Stimulated activated CD4-positive, alpha-beta T cell treated with anti-CD3 and anti-CD28 coated beads, Interleukin-15, amount 100 ng/mL, for 24 hours (primary cell): ENCODE measurements around the gene AIDA.

Source experiments
- DNase-seq: peaks from one replicate; pipeline ENCODE4 v3.0.0-alpha.2; 2020

AIDA gene

DNA sequence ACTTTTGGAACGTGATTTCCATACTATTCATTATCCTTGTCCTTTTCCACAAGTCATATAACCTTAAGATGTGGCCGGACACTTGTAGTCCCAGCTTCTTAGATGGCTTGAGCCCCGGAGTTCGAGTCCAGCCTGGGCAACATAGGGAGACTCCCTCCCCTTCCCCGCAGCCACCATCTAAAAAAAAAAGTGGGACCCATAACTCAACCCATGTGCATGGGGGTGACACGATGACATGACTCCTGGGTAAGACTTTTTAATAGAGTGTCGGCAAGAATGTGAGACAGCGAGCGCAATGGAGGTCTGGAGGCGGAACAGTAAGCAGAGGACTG, 68.7 kb downstream of the AIDA start:
- no peak for DNase-seq

DNA sequence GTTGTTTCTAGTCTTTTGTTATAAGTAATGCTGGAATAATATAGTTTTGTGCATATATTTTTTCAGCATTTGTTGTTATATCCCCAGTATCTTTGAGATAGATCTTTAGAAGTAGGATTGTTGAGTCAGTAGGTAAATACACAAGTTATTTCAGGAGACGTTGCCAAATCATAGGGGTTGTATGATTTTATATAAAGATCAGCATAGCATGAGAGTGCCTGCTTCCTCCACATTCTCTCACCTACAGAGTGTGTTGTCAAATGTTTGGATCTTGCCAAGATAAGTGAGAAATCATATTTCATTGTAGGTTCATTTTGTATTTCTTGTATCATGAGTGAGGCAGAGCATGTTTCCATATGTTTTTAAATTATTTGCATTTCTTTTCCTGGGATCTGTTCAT, 69.8 kb downstream of the AIDA start:
- no peak for DNase-seq

GRCh38 chr1:222641269-222641948, 70.9 kb downstream of the AIDA start:
- DNase-seq: no peak

DNA sequence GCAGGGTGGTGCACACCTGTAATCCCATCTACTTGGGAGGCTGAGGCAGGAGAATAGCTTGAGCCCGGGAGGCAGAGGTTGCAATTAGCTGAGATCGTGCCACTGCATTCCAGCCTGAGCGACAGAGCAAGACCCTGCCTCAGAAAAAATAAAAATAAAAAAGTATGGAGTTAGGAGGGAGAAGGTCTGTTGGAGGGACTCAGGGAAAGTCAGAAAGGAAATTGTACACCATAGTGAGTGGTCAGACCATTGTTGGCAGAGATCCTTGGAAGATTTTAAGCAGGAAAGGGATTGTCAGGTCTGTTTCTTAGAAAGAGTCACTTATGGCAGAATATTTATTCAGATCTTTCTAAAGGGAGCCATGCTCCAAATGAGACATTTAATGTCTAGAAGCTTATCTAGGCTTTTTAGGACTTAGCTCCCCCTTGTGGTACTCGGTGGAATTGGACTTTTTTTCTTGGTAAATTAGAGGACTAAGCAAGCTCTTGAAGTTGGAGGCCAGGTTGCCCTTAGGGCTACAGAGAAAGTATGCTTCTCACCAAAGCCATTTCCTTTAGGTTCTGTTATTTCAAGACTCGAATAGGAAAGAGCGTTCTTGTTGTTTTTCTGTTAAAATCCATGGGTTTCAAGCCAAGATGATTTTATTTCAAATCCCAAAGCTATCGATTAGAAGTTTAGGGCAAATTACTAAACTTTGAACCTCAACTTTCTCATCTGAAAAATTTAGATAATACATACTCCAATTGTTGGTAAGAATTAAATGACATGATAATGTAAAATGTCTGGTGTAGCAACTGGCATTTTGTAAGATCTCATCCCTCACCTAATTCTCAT, 77.9 kb downstream of the AIDA start:
- DNase-seq: peak; percentile 70

GRCh38 chr1:222632749-222633148, 79.5 kb downstream of the AIDA start:
- DNase-seq: no peak

DNA sequence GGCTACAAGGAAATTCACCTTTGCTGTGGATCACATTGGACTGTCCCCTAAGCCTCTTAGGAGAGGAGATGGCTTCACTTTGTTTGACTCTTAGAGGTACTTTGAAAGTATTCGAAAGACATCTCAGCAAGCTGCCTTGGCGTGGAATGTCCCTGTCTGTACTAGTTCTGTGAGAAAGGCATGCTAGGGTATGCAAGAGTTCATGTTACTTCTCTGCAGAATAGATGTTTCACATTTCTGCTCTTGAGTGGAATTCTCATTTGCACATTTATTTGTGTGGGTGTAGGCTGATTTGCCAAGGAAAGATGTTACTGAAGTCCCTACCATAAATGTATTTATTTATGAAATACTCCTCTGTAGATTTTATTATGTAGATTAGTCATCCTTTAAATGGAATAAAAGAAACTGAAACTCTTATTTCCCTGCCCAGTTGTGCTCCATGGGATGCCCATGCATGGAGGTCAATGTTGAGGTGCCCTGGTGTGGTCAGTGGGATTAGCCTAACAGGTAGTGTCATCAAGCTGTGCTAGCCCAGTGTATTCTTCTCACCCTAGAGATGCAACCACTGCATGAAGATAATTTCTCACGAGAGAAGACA, 80.6 kb downstream of the AIDA start:
- DNase-seq: no peak

GRCh38 chr1:222629921-222630535, 82.3 kb downstream of the AIDA start:
- DNase-seq: no peak

DNA sequence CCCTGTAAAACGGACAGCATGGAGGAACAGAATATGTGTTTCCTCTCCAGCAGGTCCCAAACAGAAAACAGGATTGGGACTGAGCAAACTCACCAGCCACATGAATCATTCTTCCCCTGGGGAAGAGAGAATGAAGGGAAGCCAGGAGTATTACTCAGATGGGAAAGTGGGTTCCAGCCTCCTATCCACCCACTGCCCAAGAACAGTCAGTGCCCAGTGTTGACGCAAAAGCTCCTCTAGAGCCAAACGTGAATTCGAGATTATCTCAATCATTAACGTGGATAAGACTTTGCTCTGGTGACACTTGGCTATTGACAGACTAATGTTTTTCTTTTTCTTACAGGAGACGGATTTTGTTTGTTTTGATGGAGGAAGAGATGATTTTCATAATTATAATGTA, 85.1 kb downstream of the AIDA start:
- DNase-seq: no peak

GRCh38 chr1:222624214-222624613, 88.1 kb downstream of the AIDA start:
- no peak for DNase-seq

DNA sequence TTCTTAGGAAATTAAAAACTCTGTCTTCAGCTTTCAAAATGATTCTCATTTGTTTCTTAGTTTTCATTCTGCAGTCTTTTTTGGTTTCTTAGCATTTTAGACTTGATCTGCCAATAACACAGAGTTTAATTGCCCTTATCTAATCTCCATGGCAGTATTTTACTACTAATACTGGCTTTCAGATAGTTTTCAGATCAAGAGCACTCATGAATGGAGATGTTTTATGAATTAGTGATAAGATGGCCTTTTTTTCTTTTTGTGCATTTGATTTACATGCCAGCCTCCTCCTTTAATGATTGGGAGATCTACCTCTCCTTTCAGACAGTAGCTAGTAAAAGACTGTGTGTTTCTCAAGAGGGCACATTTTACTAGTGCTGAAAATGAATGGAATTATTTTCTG, 88.8 kb downstream of the AIDA start:
- no peak for DNase-seq

- DNase-seq: no peak
These were observed 89.5 kb downstream of the AIDA start for GRCh38 chr1:222622765-222623164.

DNA sequence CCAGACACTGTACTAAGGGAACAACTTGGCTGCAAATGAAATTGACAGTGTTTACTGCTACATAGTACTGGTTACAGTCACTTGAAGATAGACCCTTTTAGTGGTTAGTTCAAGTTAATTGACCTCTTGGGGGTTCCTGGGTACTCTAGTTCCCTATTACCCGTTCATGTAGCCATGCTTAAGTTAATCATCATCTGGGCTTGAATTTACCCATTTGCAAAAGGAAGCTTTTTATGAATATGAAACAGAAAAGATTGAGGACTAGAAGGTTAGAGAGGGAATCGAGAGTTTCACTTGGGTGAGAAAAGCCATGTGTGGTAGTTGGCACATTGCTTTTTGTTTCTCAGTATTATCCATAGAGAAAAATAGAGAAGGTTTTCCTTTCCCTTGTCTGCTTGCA, 91.7 kb downstream of the AIDA start:
- no peak for DNase-seq

- DNase-seq: peak; percentile 43
These were observed 93.3 kb downstream of the AIDA start for GRCh38 chr1:222618880-222619596.
